RWPE1 (cell line): ENCODE data around the gene PWWP2B.

Source experiments
- CTCF ChIA-PET: fragments of 350-600 bp; sonication (Branson Sonifier 250); formaldehyde crosslinking; extraction: SDS; loops from one replicate; lab custom pipeline; 2021; lab: Yijun Ruan, JAX
- POLR2A ChIA-PET: fragments of 400-600 bp; formaldehyde crosslinking; extraction: SDS; loops from one replicate; lab custom pipeline; 2020; ENCODE audit warnings: antibody characterized with exemption; ENCODE audit not compliant: low non-redundant PET; lab: Yijun Ruan, JAX
- DNase-seq: peaks from one replicate; pipeline ENCODE4 v3.0.0; 2012; ENCODE audit warnings: low spot score
- H3K27ac ChIP-seq: fragments of 450-650 bp; 2 replicates; pipeline ENCODE4 v1.5.1; 2017
- CTCF ChIP-seq: fragments of 450-650 bp; conservative IDR thresholded peaks from 2 replicates; pipeline ENCODE4 v1.5.1; 2017; ENCODE audit warnings: low read depth, mild to moderate bottlenecking

Gene PWWP2B

GRCh38 chr10:132437541-132437950 is 40.5 kb downstream of the PWWP2B start:
- ChIA-PET POLR2A (interaction anchor here (1.1 kb wide), 1 partner anchor 10 kb away, joined by 3 read pairs; no protein-coding TSS in a partner anchor), CTCF (interaction anchor here (0.7 kb wide), 1 partner anchor 25 kb away, joined by 3 read pairs; no protein-coding TSS in a partner anchor)
- no peak for DNase-seq
- TF ChIP-seq CTCF: no peak
- no peak overlapping the region for H3K27ac ChIP-seq

GRCh38 chr10:132438091-132439024 is 41.4 kb downstream of the PWWP2B start:
- ChIA-PET POLR2A (interaction anchor here (1.1 to 1.5 kb wide), 2 partner anchors 9 to 20 kb away, joined by 3 to 4 read pairs; no protein-coding TSS in a partner anchor), CTCF (no interaction called here)
- H3K27ac ChIP-seq: peak overlapping the region; percentile 2; the same call in 1 of the 2 replicates
- no peak for TF ChIP-seq CTCF
- no peak for DNase-seq

- peak overlapping the region; percentile 2; the same call in 1 of the 2 replicates for H3K27ac ChIP-seq
- no peak for TF ChIP-seq CTCF
- no peak for DNase-seq
- ChIA-PET CTCF (no interaction called here), POLR2A (interaction anchor here (1.5 kb wide), 1 partner anchor 20 kb away, joined by 4 read pairs; no protein-coding TSS in a partner anchor)
Observed at GRCh38 chr10:132439025-132439388, 42.0 kb downstream of the PWWP2B start.

GRCh38 chr10:132439424-132440163 is 42.6 kb downstream of the PWWP2B start:
- TF ChIP-seq CTCF: no peak
- ChIA-PET CTCF (no interaction called here), POLR2A (interaction anchor here (1.5 kb wide), 1 partner anchor 21 kb away, joined by 4 read pairs; no protein-coding TSS in a partner anchor)
- no peak for DNase-seq
- 0 out of 2 replicates have a peak overlapping the region, but pooled peaks have one; percentile 13 for H3K27ac ChIP-seq

GRCh38 chr10:132440791-132441565 is 44.0 kb downstream of the PWWP2B start:
- H3K27ac ChIP-seq: no peak overlapping the region
- POLR2A ChIA-PET: no interaction called here
- TF ChIP-seq CTCF: no peak
- no peak for DNase-seq
- CTCF ChIA-PET: no interaction called here
